Omental fat pad (tissue), 4 donors: ENCODE results near the gene SEPTIN6. TPM values are rescaled to one million over a fixed set of nuclear protein-coding genes. Genes with fewer than 3 reads are reported as not detected.
"Not testable (repeated sequence)": the region's sequence is repeated elsewhere in the genome, so short reads cannot be mapped to it uniquely, and the experiment has no call there.

Experiments
- ATAC-seq: fragments of 150-250 bp; one replicate; pipeline ENCODE4 v1.9.1; 2016; ENCODE audit warnings: mild to moderate bottlenecking, moderate library complexity; ENCODE audit not compliant: low FRiP score
- DNase-seq: peaks from one replicate; pipeline ENCODE4 v3.0.0-alpha.2; 2019; ENCODE audit warnings: low spot score
- total RNA-seq, 4 donors: library from RNA; depleted of rRNA; stranded (reverse); fragments of >200 nt; gene quantifications; one replicate each; pipeline ENCODE4 v1.1.0, GENCODE V29; 2016
- TF ChIP-seq, protein P1 (sequence below), 3 donors: fragments of 450-650 bp; IDR thresholded peaks; one replicate each; pipeline ENCODE4 v1.5.1; 2016 to 2017; ENCODE audit warnings: antibody characterized with exemption in 3 of 3, mild to moderate bottlenecking in 3 of 3, moderate library complexity in 2 of 3

The SEPTIN6 gene
- total RNA-seq, 4 donors from 2014 or later = 13.9 to 19.2 (median 17.8) TPM

DNA sequence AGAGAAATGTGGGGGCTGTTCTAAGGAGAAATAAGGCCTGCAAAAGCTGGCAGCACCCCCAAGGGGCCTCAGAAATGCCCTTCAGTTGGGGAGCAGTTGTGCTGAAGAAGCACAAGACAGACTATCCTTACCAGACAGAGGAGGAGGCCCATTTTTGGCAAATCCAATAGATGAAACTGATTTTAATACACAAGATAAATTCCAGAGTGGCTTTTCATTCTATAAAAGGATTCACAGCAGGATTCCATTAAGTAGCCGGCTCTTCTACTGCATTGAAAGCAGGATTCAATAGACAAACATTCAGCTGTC is 8.1 kb downstream of the SEPTIN6 start:
- ATAC-seq (no peak), DNase-seq (no peak)
- TF ChIP-seq, protein P1, sequence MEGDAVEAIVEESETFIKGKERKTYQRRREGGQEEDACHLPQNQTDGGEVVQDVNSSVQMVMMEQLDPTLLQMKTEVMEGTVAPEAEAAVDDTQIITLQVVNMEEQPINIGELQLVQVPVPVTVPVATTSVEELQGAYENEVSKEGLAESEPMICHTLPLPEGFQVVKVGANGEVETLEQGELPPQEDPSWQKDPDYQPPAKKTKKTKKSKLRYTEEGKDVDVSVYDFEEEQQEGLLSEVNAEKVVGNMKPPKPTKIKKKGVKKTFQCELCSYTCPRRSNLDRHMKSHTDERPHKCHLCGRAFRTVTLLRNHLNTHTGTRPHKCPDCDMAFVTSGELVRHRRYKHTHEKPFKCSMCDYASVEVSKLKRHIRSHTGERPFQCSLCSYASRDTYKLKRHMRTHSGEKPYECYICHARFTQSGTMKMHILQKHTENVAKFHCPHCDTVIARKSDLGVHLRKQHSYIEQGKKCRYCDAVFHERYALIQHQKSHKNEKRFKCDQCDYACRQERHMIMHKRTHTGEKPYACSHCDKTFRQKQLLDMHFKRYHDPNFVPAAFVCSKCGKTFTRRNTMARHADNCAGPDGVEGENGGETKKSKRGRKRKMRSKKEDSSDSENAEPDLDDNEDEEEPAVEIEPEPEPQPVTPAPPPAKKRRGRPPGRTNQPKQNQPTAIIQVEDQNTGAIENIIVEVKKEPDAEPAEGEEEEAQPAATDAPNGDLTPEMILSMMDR (IDR thresholded peaks at IDR 0.05) = no peak

DNA sequence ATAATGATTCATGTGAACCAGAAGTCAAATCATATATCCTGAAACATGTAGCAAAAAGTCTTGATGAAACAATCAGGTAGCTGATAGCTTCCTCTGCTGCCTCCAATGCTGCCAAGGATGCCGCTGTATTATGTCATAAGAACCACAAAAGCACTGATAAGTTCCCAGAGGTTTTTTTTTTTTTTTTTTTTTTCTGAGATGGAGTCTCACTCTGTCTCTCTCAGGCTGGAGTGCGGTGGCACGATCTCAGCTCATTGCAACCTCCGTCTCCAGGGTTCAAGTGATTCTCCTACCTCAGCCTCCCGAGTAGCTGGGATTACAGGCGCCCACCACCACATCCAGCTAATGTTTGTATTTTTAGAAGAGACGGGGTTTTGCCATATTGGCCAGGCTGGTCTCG is 8.7 kb downstream of the SEPTIN6 start:
- not testable (repeated sequence) for DNase-seq, ATAC-seq

GRCh38 chrX:119682019-119682989 is 10.7 kb downstream of the SEPTIN6 start:
- TF ChIP-seq, protein P1 (IDR thresholded peaks at IDR 0.05) = no peak
- ATAC-seq (no peak), DNase-seq (no peak)

- ATAC-seq (no peak), DNase-seq (no peak)
- TF ChIP-seq, protein P1 (IDR thresholded peaks at IDR 0.05) = no peak
These were observed 15.3 kb downstream of the SEPTIN6 start for GRCh38 chrX:119677654-119677981.

DNA sequence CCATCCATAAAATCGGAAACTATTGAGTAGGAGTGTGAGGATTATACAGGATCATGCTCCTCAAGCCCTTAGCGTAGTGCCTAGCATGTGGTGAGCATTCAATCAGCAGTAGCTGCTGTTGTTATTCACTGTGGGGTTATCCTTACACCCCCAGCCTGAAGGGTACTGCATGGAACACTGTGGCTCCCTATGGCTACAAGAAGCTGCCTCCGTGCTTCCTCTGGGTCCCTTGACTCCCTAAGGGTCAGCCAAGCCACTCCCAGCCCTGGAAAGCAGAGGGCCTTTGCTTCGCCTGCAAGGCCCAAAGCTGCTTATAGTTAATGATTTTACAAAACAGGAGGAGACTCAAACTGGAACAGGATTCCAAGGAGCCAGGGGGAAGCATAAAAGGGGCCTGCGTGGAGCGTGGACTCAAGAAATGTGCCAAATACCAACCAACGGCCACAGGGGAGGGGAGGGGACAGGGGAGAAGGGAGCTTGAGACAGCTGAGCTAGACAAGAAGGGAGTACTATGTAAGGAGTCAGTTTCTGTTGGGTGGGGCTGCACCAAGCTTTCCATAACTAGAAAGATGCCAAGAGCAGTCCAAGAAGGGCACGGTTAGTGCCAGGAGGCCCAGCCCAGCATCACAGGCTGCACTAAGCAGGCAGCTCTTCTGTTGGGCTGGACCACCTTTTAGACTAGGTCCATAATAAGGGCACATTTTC is 15.9 kb downstream of the SEPTIN6 start:
- DNase-seq (no peak), ATAC-seq (no peak)
- TF ChIP-seq, protein P1 (IDR thresholded peaks at IDR 0.05) = no peak

GRCh38 chrX:119673336-119673735 is 19.6 kb downstream of the SEPTIN6 start:
- ATAC-seq (no peak), DNase-seq (no peak)
- TF ChIP-seq, protein P1 (IDR thresholded peaks at IDR 0.05) = no peak

GRCh38 chrX:119672426-119672825 is 20.5 kb downstream of the SEPTIN6 start:
- TF ChIP-seq, protein P1 (IDR thresholded peaks at IDR 0.05) = no peak
- no peak for DNase-seq

More at GRCh38 chrX:119672426-119672825, 20.5 kb downstream of the SEPTIN6 start:
- no peak for ATAC-seq
